NT2/D1 (cell line): ENCODE results near the gene CLDN5.

Experiments
- SUZ12 ChIP-seq: IDR thresholded peaks from 2 replicates; pipeline ENCODE4 v1.6.1; 2011; ENCODE audit not compliant: insufficient read length, insufficient read depth; ENCODE audit errors: extremely low read depth
- YY1 ChIP-seq: IDR thresholded peaks from 2 replicates; pipeline ENCODE4 v1.6.1; 2011; ENCODE audit not compliant: insufficient read length, insufficient read depth
- ZNF274 ChIP-seq: IDR thresholded peaks from 2 replicates; pipeline ENCODE4 v1.6.1; 2011; ENCODE audit warnings: mild to moderate bottlenecking, low read depth, low read length

GRCh38 chr22:19566279-19567156 lies 42.3 kb upstream of the CLDN5 start:
- TF ChIP-seq ZNF274 (no peak), YY1 (no peak), SUZ12 (no peak)
